WTC11 (cell line): ENCODE measurements around the gene SLC2A4. TPM values are rescaled to one million over a fixed set of nuclear protein-coding genes. Genes with fewer than 3 reads are reported as not detected.
A peak's percentile ranks its signal among the peaks of the same experiment; 100 is the strongest.

Experiments
- CREM ChIP-seq: sonication (generic); formaldehyde crosslinking; IDR thresholded peaks from 2 replicates; pipeline ENCODE4 v1.8.1; 2022; ENCODE audit warnings: mild to moderate bottlenecking, missing genetic modification reagents, moderate library complexity
- ELF4 ChIP-seq: sonication (generic); formaldehyde crosslinking; IDR thresholded peaks from 2 replicates; pipeline ENCODE4 v1.8.1; 2022; ENCODE audit warnings: low read depth, mild to moderate bottlenecking, moderate library complexity, missing genetic modification reagents
- ETV6 ChIP-seq: sonication (generic); formaldehyde crosslinking; IDR thresholded peaks from 2 replicates; pipeline ENCODE4 v1.8.1; 2022; ENCODE audit warnings: mild to moderate bottlenecking, missing genetic modification reagents
- FOXP1 ChIP-seq: sonication (generic); formaldehyde crosslinking; IDR thresholded peaks from 2 replicates; pipeline ENCODE4 v1.8.0; 2022; ENCODE audit warnings: missing genetic modification reagents, mild to moderate bottlenecking, moderate library complexity, borderline replicate concordance
- GABPB1 ChIP-seq: sonication (generic); formaldehyde crosslinking; IDR thresholded peaks from 2 replicates; pipeline ENCODE4 v1.8.1; 2023; ENCODE audit warnings: mild to moderate bottlenecking, missing genetic modification reagents
- GRHL2 ChIP-seq: fragments of 250-450 bp; sonication (Bioruptor Pico); IDR thresholded peaks from 2 replicates; pipeline ENCODE4 v1.8.0; 2022; ENCODE audit warnings: mild to moderate bottlenecking, moderate library complexity; ENCODE audit not compliant: insufficient replicate concordance, severe bottlenecking
- IRF1 ChIP-seq: sonication (generic); formaldehyde crosslinking; IDR thresholded peaks from 2 replicates; pipeline ENCODE4 v1.8.0; 2023; ENCODE audit warnings: missing genetic modification reagents
- NR1H2 ChIP-seq: sonication (generic); formaldehyde crosslinking; IDR thresholded peaks from 2 replicates; pipeline ENCODE4 v1.9.0; 2021; ENCODE audit warnings: mild to moderate bottlenecking, moderate library complexity, missing genetic modification reagents
- SMAD3 ChIP-seq: sonication (generic); formaldehyde crosslinking; IDR thresholded peaks from 2 replicates; pipeline ENCODE4 v1.8.0; 2022; ENCODE audit warnings: missing genetic modification reagents, mild to moderate bottlenecking, borderline replicate concordance
- STAT6 ChIP-seq: sonication (generic); formaldehyde crosslinking; conservative IDR thresholded peaks from 2 replicates; pipeline ENCODE4 v1.8.1; 2023; ENCODE audit warnings: mild to moderate bottlenecking, low read depth, missing genetic modification reagents, moderate library complexity
- TEAD1 ChIP-seq: sonication (generic); formaldehyde crosslinking; IDR thresholded peaks from 2 replicates; pipeline ENCODE4 v1.8.0; 2022; ENCODE audit warnings: mild to moderate bottlenecking, missing genetic modification reagents
- USF2 ChIP-seq: sonication (generic); formaldehyde crosslinking; IDR thresholded peaks from 2 replicates; pipeline ENCODE4 v1.8.1; 2023; ENCODE audit warnings: mild to moderate bottlenecking, missing genetic modification reagents, moderate library complexity
- ZBTB43 ChIP-seq: sonication (generic); formaldehyde crosslinking; IDR thresholded peaks from 2 replicates; pipeline ENCODE4 v1.8.1; 2023; ENCODE audit warnings: mild to moderate bottlenecking, missing genetic modification reagents
- ZNF121 ChIP-seq: sonication (generic); formaldehyde crosslinking; IDR thresholded peaks from 2 replicates; pipeline ENCODE4 v1.8.0; 2023; ENCODE audit warnings: missing genetic modification reagents
- ZNF263 ChIP-seq: sonication (generic); formaldehyde crosslinking; IDR thresholded peaks from 2 replicates; pipeline ENCODE4 v1.8.1; 2022; ENCODE audit warnings: low read depth, mild to moderate bottlenecking, moderate library complexity, missing genetic modification reagents
- ZNF317 ChIP-seq: sonication (generic); formaldehyde crosslinking; IDR thresholded peaks from 2 replicates; pipeline ENCODE4 v1.8.1; 2023; ENCODE audit warnings: low read depth, mild to moderate bottlenecking, moderate library complexity, missing genetic modification reagents, borderline replicate concordance
- ZNF396 ChIP-seq: fragments of 250-450 bp; sonication (Bioruptor Pico); IDR thresholded peaks from 2 replicates; pipeline ENCODE4 v1.8.0; 2021; ENCODE audit warnings: mild to moderate bottlenecking, moderate library complexity, borderline replicate concordance
- total RNA-seq: library from RNA; stranded (reverse); gene quantifications from 3 replicates; pipeline ENCODE4 v1.2.3, GENCODE V29; 2021
- TF ChIP-seq, protein P1 (sequence below): fragments of 250-450 bp; sonication (Bioruptor Pico); IDR thresholded peaks from 2 replicates; pipeline ENCODE4 v1.9.0; 2021; ENCODE audit warnings: mild to moderate bottlenecking
- TF ChIP-seq, protein P2 (sequence below): sonication (generic); formaldehyde crosslinking; IDR thresholded peaks from 2 replicates; pipeline ENCODE4 v1.8.0; 2022; ENCODE audit warnings: mild to moderate bottlenecking, missing genetic modification reagents
- TF ChIP-seq, protein P3 (sequence below): fragments of 250-450 bp; sonication (Bioruptor Pico); conservative IDR thresholded peaks from 2 replicates; pipeline ENCODE4 v1.9.0; 2021; ENCODE audit warnings: mild to moderate bottlenecking
- TF ChIP-seq, protein P4 (sequence below): fragments of 250-450 bp; sonication (Bioruptor Pico); IDR thresholded peaks from 2 replicates; pipeline ENCODE4 v2.1.2; 2022; ENCODE audit warnings: mild to moderate bottlenecking, moderate library complexity

The SLC2A4 gene
- total RNA-seq, 1 experiment from 2014 or later = 6.4 TPM

- peak; percentile 78 for TF ChIP-seq ZBTB43 (CRISPR knock-in tag)
- TF ChIP-seq GRHL2 = no peak
- no peak for TF ChIP-seq IRF1 (CRISPR knock-in tag)
- no peak for TF ChIP-seq ZNF396
- peak; percentile 86; the same call in 1 of the 2 replicates for TF ChIP-seq SMAD3 (CRISPR knock-in tag)
- TF ChIP-seq CREM (CRISPR knock-in tag) = 0 out of 2 replicates have a peak, but pooled peaks have one; percentile 27
- TF ChIP-seq ZNF263 (CRISPR knock-in tag) = 0 out of 2 replicates have a peak, but pooled peaks have one; percentile 19
- TF ChIP-seq, protein P1, sequence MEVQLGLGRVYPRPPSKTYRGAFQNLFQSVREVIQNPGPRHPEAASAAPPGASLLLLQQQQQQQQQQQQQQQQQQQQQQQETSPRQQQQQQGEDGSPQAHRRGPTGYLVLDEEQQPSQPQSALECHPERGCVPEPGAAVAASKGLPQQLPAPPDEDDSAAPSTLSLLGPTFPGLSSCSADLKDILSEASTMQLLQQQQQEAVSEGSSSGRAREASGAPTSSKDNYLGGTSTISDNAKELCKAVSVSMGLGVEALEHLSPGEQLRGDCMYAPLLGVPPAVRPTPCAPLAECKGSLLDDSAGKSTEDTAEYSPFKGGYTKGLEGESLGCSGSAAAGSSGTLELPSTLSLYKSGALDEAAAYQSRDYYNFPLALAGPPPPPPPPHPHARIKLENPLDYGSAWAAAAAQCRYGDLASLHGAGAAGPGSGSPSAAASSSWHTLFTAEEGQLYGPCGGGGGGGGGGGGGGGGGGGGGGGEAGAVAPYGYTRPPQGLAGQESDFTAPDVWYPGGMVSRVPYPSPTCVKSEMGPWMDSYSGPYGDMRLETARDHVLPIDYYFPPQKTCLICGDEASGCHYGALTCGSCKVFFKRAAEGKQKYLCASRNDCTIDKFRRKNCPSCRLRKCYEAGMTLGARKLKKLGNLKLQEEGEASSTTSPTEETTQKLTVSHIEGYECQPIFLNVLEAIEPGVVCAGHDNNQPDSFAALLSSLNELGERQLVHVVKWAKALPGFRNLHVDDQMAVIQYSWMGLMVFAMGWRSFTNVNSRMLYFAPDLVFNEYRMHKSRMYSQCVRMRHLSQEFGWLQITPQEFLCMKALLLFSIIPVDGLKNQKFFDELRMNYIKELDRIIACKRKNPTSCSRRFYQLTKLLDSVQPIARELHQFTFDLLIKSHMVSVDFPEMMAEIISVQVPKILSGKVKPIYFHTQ (CRISPR knock-in tag) = no peak
- TF ChIP-seq ETV6 = no peak
- TF ChIP-seq NR1H2 (CRISPR knock-in tag) = no peak
- TF ChIP-seq TEAD1 (CRISPR knock-in tag) = peak; percentile 42; the same call in 1 of the 2 replicates
- peak; percentile 84; the same call in 1 of the 2 replicates for TF ChIP-seq FOXP1 (CRISPR knock-in tag)
- TF ChIP-seq, protein P2, sequence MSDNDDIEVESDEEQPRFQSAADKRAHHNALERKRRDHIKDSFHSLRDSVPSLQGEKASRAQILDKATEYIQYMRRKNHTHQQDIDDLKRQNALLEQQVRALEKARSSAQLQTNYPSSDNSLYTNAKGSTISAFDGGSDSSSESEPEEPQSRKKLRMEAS (CRISPR knock-in tag) = peak; percentile 94
- TF ChIP-seq ZNF317 = peak; percentile 47; the same call in 1 of the 2 replicates
- TF ChIP-seq GABPB1 = no peak
- TF ChIP-seq, protein P3, sequence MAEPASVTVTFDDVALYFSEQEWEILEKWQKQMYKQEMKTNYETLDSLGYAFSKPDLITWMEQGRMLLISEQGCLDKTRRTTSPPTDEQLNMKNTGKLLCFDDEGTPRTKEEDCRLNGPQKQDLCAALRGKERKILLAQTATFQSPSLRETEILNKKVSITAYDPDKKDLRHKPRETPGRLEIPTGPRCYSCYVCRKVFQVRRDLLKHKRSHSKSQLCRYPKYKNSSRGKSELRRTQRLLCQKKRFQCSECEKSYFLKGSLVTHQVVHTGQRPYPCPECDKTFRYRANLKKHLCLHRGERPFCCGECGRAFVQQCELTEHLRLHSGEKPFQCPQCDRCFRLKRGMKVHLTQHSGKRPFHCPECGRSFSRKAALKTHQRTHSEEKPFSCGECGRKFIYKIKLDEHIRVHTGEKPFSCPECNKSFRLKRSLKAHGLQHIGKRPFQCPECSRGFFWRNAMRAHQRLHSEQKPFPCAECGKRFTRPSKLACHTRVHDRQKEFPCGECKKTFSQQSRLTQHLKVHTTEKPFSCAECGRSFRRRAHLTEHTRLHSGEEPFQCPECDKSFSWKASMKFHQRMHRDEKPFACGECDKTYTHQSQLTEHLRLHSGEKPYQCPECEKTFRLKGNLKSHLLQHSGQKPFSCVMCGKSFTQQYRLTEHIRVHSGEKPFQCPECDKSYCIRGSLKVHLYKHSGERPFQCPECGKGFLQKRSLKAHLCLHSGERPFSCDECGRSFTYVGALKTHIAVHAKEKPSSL = no peak
- 0 out of 2 replicates have a peak, but pooled peaks have one; percentile 40 for TF ChIP-seq ELF4 (CRISPR knock-in tag)
- TF ChIP-seq STAT6 (CRISPR knock-in tag) = no peak
- TF ChIP-seq, protein P4, sequence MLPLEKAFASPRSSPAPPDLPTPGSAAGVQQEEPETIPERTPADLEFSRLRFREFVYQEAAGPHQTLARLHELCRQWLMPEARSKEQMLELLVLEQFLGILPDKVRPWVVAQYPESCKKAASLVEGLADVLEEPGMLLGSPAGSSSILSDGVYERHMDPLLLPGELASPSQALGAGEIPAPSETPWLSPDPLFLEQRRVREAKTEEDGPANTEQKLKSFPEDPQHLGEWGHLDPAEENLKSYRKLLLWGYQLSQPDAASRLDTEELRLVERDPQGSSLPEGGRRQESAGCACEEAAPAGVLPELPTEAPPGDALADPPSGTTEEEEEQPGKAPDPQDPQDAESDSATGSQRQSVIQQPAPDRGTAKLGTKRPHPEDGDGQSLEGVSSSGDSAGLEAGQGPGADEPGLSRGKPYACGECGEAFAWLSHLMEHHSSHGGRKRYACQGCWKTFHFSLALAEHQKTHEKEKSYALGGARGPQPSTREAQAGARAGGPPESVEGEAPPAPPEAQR (CRISPR knock-in tag) = no peak
- TF ChIP-seq USF2 (CRISPR knock-in tag) = peak; percentile 95
- no peak for TF ChIP-seq ZNF121
Measured at GRCh38 chr17:7294614-7295153, 13.2 kb downstream of the SLC2A4 start, which contains the start of gene YBX2 (continued).
